Urothelium cell line (cell line): ENCODE measurements around the gene PALMD.

Experiments used
- DNase-seq: peaks from one replicate; pipeline ENCODE4 v3.0.0; 2011; ENCODE audit warnings: low spot score, mixed read lengths
- FAIRE-seq: peaks from 2 replicates; lab custom pipeline; 2011; peaks lifted over from hg19 to GRCh38; lab: Jason Lieb, UNC

The PALMD gene

GRCh38 chr1:99738858-99739465 is 93.0 kb downstream of the PALMD start:
- DNase-seq (no peak), FAIRE-seq (no peak)

- FAIRE-seq: no peak
- no peak for DNase-seq
Measured at GRCh38 chr1:99740141-99740540, 94.2 kb downstream of the PALMD start.
